ENCODE data around the gene ALMS1. TPM values are rescaled to one million over a fixed set of nuclear protein-coding genes. Genes with fewer than 3 reads are reported as not detected.
"Not testable (repeated sequence)": the region's sequence is repeated elsewhere in the genome, so short reads cannot be mapped to it uniquely, and the experiment has no call there.

ALMS1 gene
- total and polyA plus RNA-seq, 9 of the 15 experiments (the other 6 are each of a cell fraction or from before 2014, with no cell fraction given), result 1.4 to 26.3 (median 13.6) TPM

DNA sequence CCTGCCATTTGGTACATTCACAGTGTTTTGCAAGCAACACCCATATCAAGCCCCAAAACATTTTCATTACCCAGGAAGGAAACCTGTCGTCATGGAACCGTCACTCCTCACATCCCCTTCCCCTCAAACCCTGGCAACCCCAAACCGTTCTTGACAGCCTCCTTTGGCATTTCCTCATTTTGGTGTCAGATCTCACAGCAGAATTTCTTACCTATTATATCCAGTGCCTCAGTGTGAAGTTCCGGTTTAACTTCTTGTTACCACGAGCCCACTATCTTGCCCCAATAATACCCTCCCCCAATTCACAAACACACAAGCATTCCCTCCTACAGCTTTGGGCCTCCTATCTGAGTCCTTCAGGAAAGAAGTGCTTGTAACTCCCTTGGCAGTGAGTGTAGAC is 240.6 kb downstream of the ALMS1 start:
- H4K20me1 ChIP-seq (replicated peaks; ENCODE audit: control insufficient read depth, insufficient read depth, low read length); POLR2A ChIA-PET; H3K36me3 ChIP-seq (ENCODE audit: control insufficient read depth, insufficient read depth, low read length); ATAC-seq; H3K9ac ChIP-seq (ENCODE audit: insufficient read depth in 1 of 2, low read depth in 2 of 2, low read length in 2 of 2); H3K27me3 ChIP-seq (ENCODE audit: control insufficient read depth in 2 of 2, insufficient read depth in 2 of 2, low read length in 2 of 2); FAIRE-seq; H2AFZ ChIP-seq (ENCODE audit: low read depth, low read length); H3K4me2 ChIP-seq (ENCODE audit: insufficient read depth, low read length); H3K4me3 ChIP-seq; H3K79me2 ChIP-seq (ENCODE audit: control insufficient read depth, insufficient read depth, low read length); H3K9me3 ChIP-seq (replicated peaks; ENCODE audit: control insufficient read depth, insufficient read depth, low read depth, low read length); DNase-seq (ENCODE audit: extremely low read depth in 1 of 4, low spot score in 3 of 4); H3K27ac ChIP-seq (ENCODE audit: extremely low read depth, low read depth, low read length); intact Hi-C loops (cut with micrococcal nuclease); H3K9me1 ChIP-seq (ENCODE audit: control insufficient read depth, insufficient read depth, low read length); BruUV-seq (replicated peaks); H3K4me1 ChIP-seq (replicated peaks in 1 of 2; ENCODE audit: control insufficient read depth in 2 of 2, insufficient read depth in 2 of 2, low read length in 2 of 2); CTCF ChIA-PET (ENCODE audit: low intra/inter-chr PET ratio): not testable (repeated sequence)
- WGBS (ENCODE audit: insufficient coverage, low coverage, missing lambda C conversion rate), result 3% methylated on average over 3 of the region's 5 CpGs
- in situ Hi-C loops (cut with MboI), result loop anchor here (5.0 kb wide), 1 partner anchor 61 kb away; no protein-coding TSS in a partner anchor

DNA sequence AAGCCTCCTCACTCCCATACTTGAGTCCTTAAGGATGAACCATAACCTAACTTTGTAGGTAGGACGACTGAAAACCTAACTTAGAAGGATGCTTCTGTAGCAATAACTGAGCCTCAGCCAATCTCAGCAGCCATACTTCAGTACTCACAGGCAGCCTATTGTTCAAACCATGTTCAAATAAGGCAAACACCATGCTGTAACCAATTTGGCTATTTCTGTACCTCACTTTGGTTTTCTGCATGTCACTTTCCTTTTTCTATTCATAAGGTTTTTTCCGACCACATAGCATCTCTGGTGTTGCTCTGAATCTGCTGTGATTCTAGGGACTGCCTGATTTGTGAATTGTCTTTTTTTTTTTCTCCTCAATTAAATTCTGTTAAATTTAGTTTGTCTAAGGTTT is 242.9 kb downstream of the ALMS1 start:
- in situ Hi-C loops (cut with MboI), result loop anchor here (5.0 kb wide), 1 partner anchor 59 kb away; no protein-coding TSS in a partner anchor
- H2AFZ ChIP-seq (ENCODE audit: low read depth, low read length); H3K9ac ChIP-seq (ENCODE audit: insufficient read depth in 1 of 2, low read depth in 2 of 2, low read length in 2 of 2); H3K4me3 ChIP-seq; intact Hi-C loops (cut with micrococcal nuclease); H3K9me3 ChIP-seq (replicated peaks; ENCODE audit: control insufficient read depth, insufficient read depth, low read depth, low read length); H3K4me1 ChIP-seq (replicated peaks in 1 of 2; ENCODE audit: control insufficient read depth in 2 of 2, insufficient read depth in 2 of 2, low read length in 2 of 2); H3K4me2 ChIP-seq (ENCODE audit: insufficient read depth, low read length); H3K27me3 ChIP-seq (ENCODE audit: control insufficient read depth in 2 of 2, insufficient read depth in 2 of 2, low read length in 2 of 2); H4K20me1 ChIP-seq (replicated peaks; ENCODE audit: control insufficient read depth, insufficient read depth, low read length); H3K36me3 ChIP-seq (ENCODE audit: control insufficient read depth, insufficient read depth, low read length); BruUV-seq (replicated peaks); FAIRE-seq; POLR2A ChIA-PET; H3K27ac ChIP-seq (ENCODE audit: extremely low read depth, low read depth, low read length); ATAC-seq; DNase-seq (ENCODE audit: extremely low read depth in 1 of 4, low spot score in 3 of 4); H3K79me2 ChIP-seq (ENCODE audit: control insufficient read depth, insufficient read depth, low read length); H3K9me1 ChIP-seq (ENCODE audit: control insufficient read depth, insufficient read depth, low read length): not testable (repeated sequence)
- CTCF ChIA-PET (ENCODE audit: low intra/inter-chr PET ratio), result interaction anchor here (0.6 kb wide), 1 partner anchor 31 kb away, joined by 3 read pairs; no protein-coding TSS in a partner anchor
- 0% methylated on average over 2 of the region's 2 CpGs for WGBS (ENCODE audit: insufficient coverage, low coverage, missing lambda C conversion rate)

All from K562 (cell line).